Testis (tissue), 2 donors: ENCODE results near the gene NUDT5.

ENCODE experiments used
- CTCF ChIP-seq, 3 experiments: fragments of 450-650 bp in 2 of 3; fragments of 200-600 bp in 1 of 3; sonication (generic) in 1 of 3; IDR thresholded peaks; one replicate each; pipeline ENCODE4 v1.5.1; 2016 to 2019; ENCODE audit warnings: antibody characterized with exemption in 3 of 3, mild to moderate bottlenecking in 2 of 3, moderate library complexity in 1 of 3
- POLR2A ChIP-seq: fragments of 450-650 bp; IDR thresholded peaks from one replicate; pipeline ENCODE4 v1.6.1; 2017; ENCODE audit warnings: antibody characterized with exemption, mild to moderate bottlenecking, moderate library complexity

GRCh38 chr10:12196531-12197211 lies 980 bp upstream of the NUDT5 start:
- TF ChIP-seq POLR2A (no peak), CTCF (IDR thresholded peaks at IDR 0.05) (no peak)
